HG02571 (cell line): ENCODE results near the gene SERPINA1.
"Not testable (repeated sequence)": the region's sequence is repeated elsewhere in the genome, so short reads cannot be mapped to it uniquely, and the experiment has no call there.

Experiments used
- ATAC-seq: cut with Tn5 transposase; IDR thresholded peaks from one replicate; pipeline ENCODE4 v1.9.1; 2021; ENCODE audit warnings: mild to moderate bottlenecking, moderate library complexity; ENCODE audit not compliant: unreplicated experiment

SERPINA1 gene

DNA sequence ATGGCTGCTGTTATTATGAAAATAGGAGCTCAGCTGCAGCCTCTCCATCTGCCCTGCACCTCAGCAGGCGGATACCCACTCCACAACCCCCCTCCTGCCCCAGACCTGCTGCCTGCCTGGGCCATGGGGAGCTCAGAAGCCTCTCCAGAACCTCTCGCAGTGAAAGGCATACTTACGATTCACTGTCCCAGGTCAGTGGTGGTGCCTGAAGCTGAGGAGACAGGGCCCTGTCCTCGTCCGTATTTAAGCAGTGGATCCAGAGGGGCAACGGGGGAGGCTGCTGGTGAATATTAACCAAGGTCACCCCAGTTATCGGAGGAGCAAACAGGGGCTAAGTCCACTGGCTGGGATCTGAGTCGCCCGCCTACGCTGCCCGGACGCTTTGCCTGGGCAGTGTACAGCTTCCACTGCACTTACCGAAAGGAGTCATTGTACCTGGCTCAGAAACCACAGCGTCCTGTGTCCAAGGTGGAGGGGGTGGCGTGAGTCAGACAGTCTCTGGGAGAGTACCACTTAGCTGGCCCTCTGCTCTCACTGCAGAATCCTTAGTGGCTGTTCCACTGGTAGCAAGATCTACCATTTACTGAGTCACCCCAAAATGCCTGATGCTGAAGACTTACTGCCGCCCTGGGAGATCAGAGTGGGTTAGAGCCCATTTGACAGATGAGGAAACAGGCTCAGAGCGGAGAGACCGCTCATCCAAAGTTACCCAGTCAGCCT, at the start of gene SERPINA1:
SERPINA1 (minus strand) TSS at position 219 of the 720 bp plus-strand sequence. CDS start 5,365 bp downstream, outside the sequence.
- no peak for ATAC-seq

GRCh38 chr14:94428610-94429009, 40.2 kb upstream of the SERPINA1 start:
- no peak for ATAC-seq

DNA sequence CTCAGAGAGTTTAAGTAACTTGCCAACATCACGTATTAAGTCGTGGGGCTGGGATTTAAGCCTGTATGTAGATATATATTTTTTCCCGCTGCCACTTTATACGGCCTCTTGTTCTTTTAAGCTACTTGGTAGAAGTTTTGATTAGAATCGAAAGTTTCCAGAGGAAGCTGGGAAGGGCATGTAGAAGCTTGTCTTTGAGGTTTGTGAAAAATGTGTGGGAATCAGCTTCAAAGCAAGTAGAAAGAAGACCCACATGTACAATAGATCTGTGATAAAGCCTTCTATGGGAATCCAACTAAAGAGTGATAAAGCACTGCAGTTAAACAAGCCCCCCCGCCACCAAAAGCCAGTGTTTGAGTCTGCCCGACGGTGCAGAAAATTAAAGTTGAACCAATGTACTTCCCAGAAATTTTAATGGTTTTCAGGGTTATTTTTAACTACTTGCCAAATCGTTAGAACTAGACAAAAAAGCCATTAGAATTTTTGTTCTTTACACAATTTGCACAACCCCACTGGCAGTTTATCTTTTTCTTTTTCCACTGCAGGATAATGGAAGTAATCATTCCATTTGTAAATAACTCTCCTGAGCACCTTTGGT, 38.7 kb upstream of the SERPINA1 start:
- ATAC-seq = no peak

DNA sequence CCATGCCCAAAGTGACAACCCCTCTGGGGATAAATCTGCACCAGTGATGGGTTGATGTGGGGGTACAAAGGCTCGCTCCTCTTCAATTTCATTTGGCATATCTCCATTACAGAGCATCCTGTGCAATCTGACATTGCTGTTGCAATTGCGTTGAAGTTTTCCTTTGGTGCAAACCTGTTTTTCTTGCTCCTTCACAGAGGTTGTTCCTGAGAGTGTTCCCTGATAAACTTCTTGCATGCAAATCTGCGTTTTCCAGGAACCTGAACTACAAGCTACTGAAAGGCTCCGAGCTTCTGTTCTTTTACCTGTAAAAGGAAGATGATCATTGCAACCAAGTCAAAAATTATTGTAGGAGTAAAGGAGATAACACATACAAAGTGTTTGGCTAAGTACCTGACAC, 38.1 kb upstream of the SERPINA1 start:
- no peak for ATAC-seq

- ATAC-seq = no peak
These were observed 36.0 kb upstream of the SERPINA1 start for GRCh38 chr14:94424371-94424770.

- ATAC-seq = no peak
These were observed 35.2 kb upstream of the SERPINA1 start for GRCh38 chr14:94423453-94424056.

- ATAC-seq = no peak
These were observed 32.9 kb upstream of the SERPINA1 start for GRCh38 chr14:94421316-94421715.

- not testable (repeated sequence) for ATAC-seq
These were observed 29.2 kb upstream of the SERPINA1 start for GRCh38 chr14:94417497-94418205.

DNA sequence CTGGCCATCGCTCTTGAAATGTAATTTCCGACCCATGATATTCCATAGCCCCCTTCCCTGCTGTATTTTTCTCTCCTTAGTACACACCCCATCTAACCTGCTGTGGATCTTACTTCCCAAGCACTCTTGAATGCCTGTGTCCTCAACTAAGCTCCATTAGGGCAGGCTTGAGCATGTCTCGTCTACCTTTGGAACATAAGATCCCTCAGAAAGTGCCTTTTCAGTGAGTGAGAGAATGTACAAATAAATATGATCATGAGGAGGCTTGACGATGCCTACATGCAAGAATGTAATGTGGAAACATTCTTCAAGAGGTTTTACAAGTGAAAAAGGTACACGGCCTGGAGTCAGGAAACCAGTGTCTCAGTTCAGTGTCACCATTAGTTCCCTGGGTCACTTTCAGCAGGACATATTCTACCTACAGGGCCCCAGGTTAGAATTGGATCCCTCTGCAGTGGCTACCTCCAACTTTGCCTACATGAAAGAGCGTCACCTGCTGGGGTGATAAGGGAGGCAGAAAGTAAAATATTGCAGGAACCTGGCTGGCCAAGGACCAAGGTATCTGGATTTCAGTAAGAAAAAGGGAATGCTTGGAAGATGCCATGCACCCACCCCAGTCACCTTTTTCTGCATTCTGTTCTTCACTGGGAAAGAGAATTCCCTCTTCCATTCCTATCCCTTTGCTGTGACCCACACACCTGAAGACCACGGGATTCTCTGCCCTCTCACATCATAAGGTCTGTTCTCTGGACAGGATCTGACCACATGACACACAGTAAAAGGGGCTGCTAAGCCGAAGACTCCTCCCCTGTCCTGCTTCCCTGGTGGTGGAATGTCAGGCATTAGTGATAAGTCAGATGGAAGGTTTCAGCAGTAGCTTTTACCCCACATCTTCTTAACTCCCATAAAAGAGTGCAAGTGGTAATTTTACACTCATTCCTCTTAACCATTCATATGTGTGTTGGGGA, 24.6 kb upstream of the SERPINA1 start:
- ATAC-seq = no peak

DNA sequence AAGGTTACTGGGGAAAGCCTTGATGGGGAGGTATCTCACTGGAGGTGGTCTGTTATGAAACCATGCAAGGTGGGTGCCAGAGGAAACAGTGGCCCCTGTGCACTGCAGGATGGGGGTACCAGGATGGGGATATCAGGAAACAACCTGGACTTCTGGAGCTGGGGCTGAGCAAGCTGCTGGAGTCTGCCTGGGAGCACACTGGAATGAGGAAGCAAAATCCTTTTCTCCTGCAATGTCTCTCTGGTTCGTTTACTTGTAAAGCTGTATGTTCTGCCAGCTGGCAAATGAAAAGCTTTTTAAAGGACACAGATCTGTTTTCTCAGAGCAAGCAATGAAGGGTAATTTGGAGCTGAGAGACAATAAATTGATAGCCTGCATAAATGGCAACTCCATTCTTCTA, 23.2 kb upstream of the SERPINA1 start:
- no peak for ATAC-seq

DNA sequence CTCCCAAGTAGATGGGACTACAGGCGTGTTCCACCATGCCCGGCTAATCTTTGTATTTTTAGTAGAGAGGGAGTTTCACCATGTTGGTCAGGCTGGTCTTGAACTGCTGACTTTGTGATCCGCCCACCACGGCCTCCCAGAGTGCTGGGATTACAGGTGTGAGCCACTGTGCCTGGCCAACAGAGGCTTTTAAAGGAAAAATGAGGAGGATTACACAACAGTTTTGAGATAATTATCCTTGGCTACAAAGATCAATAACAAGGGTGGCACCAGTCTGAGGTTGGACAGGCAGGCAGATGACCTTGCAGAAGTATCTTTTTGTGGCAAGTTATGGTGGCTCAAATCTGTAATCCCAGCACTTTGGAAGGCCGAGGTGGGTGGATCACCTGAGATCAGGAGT, 21.0 kb upstream of the SERPINA1 start:
- ATAC-seq = not testable (repeated sequence)

- no peak for ATAC-seq
These were observed 20.2 kb upstream of the SERPINA1 start for GRCh38 chr14:94408546-94409095.

DNA sequence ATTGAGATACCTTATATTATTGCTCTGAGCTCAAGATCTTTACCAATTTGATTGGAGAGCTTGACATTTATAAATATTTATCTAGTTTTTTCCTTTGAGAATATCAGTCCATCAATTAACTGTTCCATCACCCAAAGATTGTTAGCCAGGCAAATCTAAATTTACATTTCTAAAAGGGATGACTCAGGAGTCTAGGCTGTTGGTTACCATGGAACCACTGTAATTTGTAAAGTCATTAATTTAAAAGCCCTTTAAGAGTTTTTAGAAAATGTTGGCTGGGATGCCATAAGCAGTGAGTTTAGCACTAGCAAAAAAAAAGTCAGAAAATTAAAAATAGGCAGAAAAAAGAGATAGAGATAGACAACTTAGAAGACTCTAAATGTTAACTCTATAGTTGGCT, 19.5 kb upstream of the SERPINA1 start:
- no peak for ATAC-seq

DNA sequence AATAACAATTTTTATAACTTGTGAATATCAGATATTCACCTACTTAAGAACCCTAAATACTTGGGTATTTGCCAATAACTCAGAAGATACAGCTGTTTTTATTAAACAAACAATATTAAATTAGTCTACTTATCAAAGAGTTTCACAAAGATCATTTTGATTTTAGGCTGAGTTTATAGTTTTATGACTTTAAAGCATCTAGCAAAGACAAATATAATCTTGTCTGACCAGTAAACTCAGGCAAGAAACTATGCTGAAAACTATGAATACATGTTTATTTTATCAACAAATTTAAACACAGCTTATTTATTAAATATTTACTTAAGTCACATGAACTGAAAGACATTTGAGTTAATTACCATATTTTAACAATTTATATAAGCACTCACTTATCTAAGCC, 18.5 kb upstream of the SERPINA1 start:
- ATAC-seq = no peak

GRCh38 chr14:94405486-94405885, 17.1 kb upstream of the SERPINA1 start:
- no peak for ATAC-seq

GRCh38 chr14:94404561-94404960, 16.2 kb upstream of the SERPINA1 start:
- ATAC-seq = no peak

DNA sequence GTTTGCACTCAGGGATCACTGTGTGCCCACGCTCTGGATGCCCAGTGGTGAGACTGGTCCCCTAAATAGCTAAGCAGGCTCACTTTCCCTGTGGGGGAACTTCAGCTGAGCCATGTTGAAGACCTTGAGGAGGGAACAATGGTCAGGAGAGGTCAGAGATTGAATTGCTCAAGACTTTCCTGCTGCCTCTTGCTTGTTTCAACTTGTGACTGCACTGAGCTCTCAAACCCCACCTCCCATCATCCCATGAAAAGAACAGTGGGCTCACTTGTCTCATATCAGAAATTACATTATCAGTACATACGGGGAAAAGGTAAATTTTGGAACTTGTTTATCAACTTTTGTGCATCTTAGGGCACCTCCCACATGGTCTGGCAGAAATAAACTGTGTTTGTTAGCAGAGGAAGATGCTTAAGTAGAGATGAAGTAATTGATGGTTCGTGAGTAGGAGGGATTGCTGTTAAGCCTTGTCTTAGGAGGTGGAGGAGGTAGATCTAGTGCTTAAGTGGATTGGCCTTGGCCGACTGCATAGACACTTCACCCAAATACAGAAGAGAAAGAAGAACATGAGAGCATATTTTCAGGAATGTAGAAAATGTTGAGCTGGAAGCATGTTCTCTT, 15.0 kb upstream of the SERPINA1 start:
- ATAC-seq = no peak

DNA sequence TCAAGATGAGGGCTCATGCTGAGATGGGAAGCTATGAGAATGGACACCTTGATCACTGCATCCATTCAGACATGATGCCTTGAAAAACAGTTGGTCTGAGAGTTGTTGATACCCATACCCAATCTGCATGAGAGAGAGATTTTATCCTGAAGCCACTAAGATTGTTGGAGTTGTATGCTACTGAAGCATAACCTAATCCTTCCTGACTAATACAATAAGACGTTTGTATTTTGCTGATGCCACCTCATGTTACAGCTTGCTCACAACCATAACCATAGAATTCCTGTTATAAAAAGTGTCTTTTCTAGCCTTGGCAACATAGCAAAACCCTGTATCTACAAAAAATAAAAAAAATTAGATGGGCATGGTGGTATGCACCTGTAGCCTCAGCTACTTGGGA, 12.7 kb upstream of the SERPINA1 start:
- ATAC-seq = no peak

DNA sequence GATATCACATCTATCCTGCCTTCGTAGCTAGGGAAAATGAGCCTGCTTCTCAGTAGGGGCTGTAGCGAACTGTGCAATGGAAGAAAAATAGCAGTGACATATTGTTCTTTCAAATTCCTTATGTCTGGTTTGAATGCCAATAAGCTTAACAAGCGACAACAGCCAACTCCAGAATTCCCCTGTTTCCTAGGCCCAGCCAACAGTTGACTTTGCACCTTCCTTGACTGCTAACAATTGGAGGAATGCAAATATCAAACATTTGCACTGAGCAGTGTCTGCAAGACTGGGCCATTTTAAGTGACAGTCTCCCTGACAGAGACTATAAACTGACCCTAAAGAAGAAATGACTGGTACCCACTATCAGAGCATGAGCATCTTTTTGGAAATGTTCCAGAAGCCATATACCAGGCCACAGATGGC, 12.0 kb upstream of the SERPINA1 start:
- no peak for ATAC-seq

- no peak for ATAC-seq
These were observed 10.1 kb upstream of the SERPINA1 start for GRCh38 chr14:94398536-94398935.
